HG02571 (cell line): ENCODE measurements around the gene TRIM61.
"Not testable (repeated sequence)": the region's sequence is repeated elsewhere in the genome, so short reads cannot be mapped to it uniquely, and the experiment has no call there.

Source experiments
- ATAC-seq: cut with Tn5 transposase; IDR thresholded peaks from one replicate; pipeline ENCODE4 v1.9.1; 2021; ENCODE audit warnings: mild to moderate bottlenecking, moderate library complexity; ENCODE audit not compliant: unreplicated experiment

TRIM61 gene

GRCh38 chr4:164959421-164959820, 18.0 kb downstream of the TRIM61 start:
- ATAC-seq = not testable (repeated sequence)

- ATAC-seq = peak; percentile 100
These were observed 20.5 kb downstream of the TRIM61 start for GRCh38 chr4:164956766-164957643.

DNA sequence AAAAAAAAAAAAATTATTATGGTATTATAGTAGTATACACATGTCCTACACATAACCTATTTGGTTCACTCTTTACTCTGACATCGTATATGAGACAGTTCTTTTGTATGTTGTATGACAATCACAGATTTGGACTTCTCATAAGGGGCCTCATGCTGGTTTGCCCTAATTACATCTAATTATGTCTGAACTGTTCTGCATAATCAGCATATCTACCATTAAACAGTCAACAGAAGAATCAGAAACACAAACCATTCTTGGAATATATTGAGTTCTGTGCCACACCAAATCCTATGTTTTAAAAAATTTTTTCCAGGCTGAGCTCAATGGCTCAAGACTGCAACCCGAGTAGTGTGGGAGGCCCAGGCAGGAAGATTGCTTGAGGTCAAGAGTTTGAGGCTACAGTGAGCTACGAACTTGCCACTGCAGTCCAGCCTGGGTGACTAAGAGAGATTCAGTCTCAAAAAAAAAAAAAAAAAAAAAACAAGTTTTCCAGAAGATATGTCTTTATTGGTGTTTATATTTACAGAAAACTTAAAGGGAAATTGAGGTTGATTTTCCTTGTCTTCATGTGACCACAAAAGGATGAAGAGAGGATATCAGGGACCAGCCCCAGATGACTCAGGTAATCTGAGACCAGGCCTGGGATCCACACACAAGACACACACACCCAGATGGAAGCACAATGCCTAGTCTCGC, 22.2 kb downstream of the TRIM61 start:
- ATAC-seq = no peak

GRCh38 chr4:164952551-164952950, 24.9 kb downstream of the TRIM61 start:
- no peak for ATAC-seq

DNA sequence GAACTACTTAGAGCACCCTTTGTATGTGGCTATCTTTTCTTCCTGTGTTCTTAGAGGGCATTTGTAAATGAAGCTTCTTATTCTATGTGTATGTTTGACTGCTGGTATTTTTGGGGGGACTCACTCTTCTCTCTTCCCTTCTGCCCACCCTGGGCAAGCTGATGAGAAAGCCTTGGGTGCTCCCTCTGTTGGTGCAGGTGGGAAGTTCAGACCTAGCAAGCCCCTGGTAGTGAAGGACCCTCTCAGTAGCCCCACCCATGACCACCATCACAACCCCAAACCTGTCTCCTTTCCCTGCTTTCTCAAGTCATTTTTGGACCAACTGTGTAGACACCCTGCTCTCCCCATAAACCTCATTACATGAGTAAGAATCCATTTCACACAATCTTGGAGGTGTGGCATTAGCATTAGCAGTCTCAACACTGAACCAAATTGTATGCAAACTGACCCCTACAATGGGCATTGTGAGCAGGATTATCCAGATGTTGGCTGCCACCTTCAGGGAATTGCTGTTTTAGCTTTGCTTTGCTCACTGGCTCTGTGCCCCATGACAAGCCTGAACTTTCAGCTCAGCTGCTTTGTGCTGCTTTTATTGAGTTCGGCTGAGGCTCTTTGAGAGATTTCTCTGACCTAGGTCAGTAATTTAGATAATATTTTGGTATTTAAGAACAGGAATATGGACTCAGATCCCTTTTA, 27.9 kb downstream of the TRIM61 start:
- ATAC-seq = no peak

DNA sequence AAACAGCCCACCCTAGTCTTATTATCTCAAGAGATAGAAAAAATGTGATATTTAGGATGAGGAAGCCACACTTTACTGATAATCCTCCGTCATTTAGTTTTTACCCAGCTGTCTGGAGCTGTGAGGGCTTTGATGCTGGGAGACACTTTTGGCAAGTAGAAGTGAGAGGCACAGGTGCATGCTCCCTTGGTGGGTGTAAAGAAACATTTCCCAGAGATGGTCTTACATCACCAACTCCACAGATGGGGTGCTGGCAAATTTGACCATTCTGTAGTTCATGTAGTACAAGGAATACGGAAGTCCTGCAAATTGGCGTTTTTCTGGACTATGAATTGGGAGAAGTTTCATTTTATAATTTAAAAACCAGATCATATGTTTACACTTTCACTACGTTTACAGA, 28.5 kb downstream of the TRIM61 start:
- no peak for ATAC-seq

DNA sequence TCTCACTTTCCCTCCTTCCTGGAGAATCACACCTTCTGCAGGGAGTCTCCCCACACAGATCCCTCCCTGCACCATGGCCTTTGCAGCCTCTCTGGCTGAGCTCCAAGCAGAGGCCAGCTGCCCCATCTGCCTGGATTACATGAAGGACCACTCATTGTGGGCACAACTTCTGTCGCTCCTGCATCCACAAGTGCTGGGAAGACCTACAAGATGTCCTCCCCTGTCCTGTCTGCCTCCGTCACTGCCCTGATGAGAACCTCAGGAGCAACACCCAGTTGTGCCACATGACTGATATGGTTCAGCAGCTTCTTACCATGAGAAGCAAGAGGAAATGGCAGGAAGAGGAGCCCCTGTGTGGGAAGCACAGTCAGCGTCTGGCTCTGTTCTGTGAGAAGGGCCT, 29.5 kb downstream of the TRIM61 start:
- not testable (repeated sequence) for ATAC-seq

DNA sequence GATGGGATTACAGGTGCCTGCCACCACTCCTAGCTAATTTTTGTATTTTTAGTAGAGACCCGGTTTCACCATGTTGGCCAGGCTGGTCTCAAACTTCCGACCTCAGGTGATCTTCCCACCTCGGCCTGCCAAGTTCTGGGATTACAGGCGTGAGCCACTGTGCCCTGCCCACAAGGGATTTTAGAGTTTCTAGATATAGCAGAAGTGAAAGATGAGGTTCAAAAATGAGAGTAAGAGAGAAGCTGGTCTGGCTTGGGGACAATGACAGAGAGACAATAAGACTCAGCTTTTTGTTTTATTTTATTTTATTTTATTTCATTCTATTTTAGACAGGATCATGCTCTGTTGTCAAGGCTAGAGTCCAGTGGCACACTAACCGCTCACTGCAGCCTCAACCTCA, 30.6 kb downstream of the TRIM61 start:
- no peak for ATAC-seq

- ATAC-seq = no peak
These were observed 32.3 kb downstream of the TRIM61 start for GRCh38 chr4:164945146-164945545.

- no peak for ATAC-seq
These were observed 34.3 kb downstream of the TRIM61 start for GRCh38 chr4:164943192-164943591.

DNA sequence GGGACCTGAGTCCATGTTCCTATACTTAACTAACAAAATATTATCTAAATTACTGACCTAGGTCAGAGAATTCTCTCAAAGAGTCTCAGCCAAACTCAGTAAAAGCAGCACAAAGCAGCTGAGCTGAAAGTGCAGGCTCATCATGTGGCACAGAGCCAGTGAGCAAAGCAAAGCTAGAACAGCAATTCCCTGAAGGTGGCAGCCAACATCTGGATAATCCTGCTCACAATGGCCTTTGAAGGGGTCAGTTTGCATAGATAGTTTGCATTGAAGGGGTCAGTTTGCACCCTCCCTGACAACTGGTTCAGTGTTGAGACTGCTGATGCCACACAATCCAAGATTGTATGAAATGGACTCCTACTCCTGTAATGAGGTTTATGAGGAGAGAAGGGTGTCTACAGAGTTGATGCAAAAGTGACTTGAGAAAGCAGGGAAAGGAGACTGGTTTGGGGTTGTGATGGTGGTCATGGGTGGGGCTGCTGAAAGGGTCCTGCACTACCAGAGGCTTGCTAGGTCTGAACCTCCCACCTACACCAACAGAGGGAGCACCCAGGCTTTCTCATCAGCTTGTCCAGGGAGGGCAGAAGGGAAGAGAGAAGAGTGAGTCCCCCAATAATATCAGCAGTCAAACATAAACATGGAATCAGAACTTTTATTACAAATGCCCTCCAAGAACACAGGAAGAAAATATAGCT, 39.7 kb downstream of the TRIM61 start:
- ATAC-seq = peak; percentile 48

- ATAC-seq = peak; percentile 42
These were observed 41.4 kb downstream of the TRIM61 start for GRCh38 chr4:164935865-164936606.

- peak; percentile 55 for ATAC-seq
These were observed 42.1 kb downstream of the TRIM61 start for GRCh38 chr4:164935363-164935762.

DNA sequence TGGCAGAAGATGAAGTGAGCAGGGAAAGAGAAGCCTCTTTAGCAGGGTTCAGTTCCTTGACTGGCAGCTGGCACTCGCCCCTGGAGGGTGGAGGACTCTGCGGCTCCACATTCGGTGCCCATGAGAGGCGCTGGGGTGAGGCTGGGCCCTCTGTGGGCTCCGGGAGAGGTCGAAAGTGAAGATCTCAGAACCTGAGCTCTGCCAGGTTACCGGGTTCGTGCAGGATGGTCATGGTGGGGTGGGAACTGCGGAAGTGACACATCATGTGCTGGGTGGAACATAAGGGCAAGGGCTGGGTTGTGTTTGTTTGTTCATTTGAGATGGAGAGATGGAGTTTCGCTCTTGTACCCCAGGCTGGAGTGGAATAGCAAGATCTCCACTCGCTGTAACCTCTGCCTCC, 44.2 kb downstream of the TRIM61 start:
- ATAC-seq = no peak

- no peak for ATAC-seq
These were observed 45.7 kb downstream of the TRIM61 start for GRCh38 chr4:164931551-164932324.

DNA sequence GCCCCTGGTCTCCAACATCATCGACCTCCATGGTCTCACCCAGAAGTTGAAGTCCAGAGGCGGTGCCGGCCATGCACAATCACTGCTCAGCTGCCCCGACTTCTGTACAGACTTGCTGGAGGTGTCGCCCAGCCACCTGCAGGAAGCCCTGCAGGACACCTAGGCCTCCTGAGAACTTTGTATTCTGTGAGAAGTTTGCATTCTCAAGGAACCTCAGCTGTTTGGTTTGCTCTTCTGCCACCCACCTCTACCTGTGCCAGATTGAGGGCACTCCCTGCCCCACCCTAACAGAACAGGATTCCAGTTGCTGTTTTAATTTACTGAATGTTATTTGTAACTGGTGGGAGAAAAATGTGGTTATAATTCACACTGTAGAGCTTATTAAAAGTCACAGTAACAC, 46.8 kb downstream of the TRIM61 start:
- no peak for ATAC-seq

GRCh38 chr4:164927101-164927500, 50.4 kb downstream of the TRIM61 start:
- ATAC-seq = not testable (repeated sequence)

DNA sequence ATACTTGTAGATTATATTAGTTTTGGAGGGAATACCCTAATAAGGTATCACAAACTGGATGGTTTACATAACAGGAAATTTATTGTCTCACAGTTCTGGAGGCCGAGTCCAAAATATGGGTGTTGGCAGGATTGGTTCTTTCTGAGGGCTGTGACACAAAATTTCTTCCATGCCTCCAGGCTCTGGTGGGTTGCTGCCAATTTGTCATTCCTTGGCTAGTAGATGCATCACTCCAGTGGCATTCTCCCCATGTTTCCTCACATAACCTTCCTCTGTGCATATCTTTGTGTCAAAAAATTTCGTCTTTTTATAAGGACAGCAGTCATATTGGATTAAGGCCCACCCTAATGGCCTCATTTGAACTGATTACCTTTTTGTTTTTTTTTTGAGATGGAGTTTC, 51.2 kb downstream of the TRIM61 start:
- ATAC-seq = no peak

- ATAC-seq = no peak
These were observed 52.7 kb downstream of the TRIM61 start for GRCh38 chr4:164924670-164925238.
